22Rv1 (cell line): ENCODE data around the gene CCDC68.

Experiments
- CTCF ChIP-seq: fragments of 450-650 bp; IDR thresholded peaks from 2 replicates; pipeline ENCODE4 v1.5.1; 2017; ENCODE audit warnings: mild to moderate bottlenecking
- ZFX ChIP-seq: fragments of 450-650 bp; IDR thresholded peaks from 2 replicates; pipeline ENCODE4 v1.6.1; 2017; ENCODE audit warnings: antibody characterized with exemption, borderline replicate concordance

- TF ChIP-seq CTCF = no peak
- TF ChIP-seq ZFX = no peak
Measured at GRCh38 chr18:54967786-54968185, 8.5 kb upstream of the CCDC68 start.
